Keratinocyte (primary cell): ENCODE results near the gene UTF1.

ENCODE experiments used
- EZH2 ChIP-seq: IDR thresholded peaks from one replicate; pipeline ENCODE4 v1.6.1; 2012; ENCODE audit warnings: inconsistent platforms, mild to moderate bottlenecking, low read length, moderate library complexity
- TF ChIP-seq, protein P1 (sequence below), 3 experiments: IDR thresholded peaks in 1 of 3; conservative IDR thresholded peaks in 1 of 3; optimal IDR thresholded peaks in 1 of 3; 2 replicates in 2 of 3; 3 replicates in 1 of 3; pipeline versions ENCODE3 to v1.5.1; 2011; ENCODE audit warnings: low read length in 3 of 3, mild to moderate bottlenecking in 3 of 3, moderate library complexity in 2 of 3, control low read depth in 1 of 3, inconsistent platforms in 1 of 3; ENCODE audit not compliant: insufficient read depth in 2 of 3; ENCODE audit errors: extremely low read depth in 1 of 3

- TF ChIP-seq, protein P1, sequence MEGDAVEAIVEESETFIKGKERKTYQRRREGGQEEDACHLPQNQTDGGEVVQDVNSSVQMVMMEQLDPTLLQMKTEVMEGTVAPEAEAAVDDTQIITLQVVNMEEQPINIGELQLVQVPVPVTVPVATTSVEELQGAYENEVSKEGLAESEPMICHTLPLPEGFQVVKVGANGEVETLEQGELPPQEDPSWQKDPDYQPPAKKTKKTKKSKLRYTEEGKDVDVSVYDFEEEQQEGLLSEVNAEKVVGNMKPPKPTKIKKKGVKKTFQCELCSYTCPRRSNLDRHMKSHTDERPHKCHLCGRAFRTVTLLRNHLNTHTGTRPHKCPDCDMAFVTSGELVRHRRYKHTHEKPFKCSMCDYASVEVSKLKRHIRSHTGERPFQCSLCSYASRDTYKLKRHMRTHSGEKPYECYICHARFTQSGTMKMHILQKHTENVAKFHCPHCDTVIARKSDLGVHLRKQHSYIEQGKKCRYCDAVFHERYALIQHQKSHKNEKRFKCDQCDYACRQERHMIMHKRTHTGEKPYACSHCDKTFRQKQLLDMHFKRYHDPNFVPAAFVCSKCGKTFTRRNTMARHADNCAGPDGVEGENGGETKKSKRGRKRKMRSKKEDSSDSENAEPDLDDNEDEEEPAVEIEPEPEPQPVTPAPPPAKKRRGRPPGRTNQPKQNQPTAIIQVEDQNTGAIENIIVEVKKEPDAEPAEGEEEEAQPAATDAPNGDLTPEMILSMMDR (optimal IDR thresholded peaks at IDR 0.05 in 1 of 3, IDR thresholded peaks at IDR 0.05 in 1 of 3, conservative IDR thresholded peaks at IDR 0.05 in 1 of 3; ENCODE audit: extremely low read depth in 1 of 3, insufficient read depth in 2 of 3, low read length in 3 of 3) = no peak
- no peak for TF ChIP-seq EZH2
Measured at GRCh38 chr10:133185421-133185820, 44.6 kb upstream of the UTF1 start.
